GM08714 (cell line): ENCODE data around the gene LCN15.

Experiments
- H3K4me3 ChIP-seq: fragments of 200-500 bp; sonication (Bioruptor generic); 2 replicates; pipeline ENCODE4 v1.5.1; 2014; ENCODE audit warnings: mild to moderate bottlenecking, low read length, inconsistent platforms
- ZNF274 ChIP-seq: IDR thresholded peaks from 2 replicates; pipeline ENCODE4 v1.6.1; 2012; ENCODE audit warnings: mild to moderate bottlenecking, low read depth, low read length

Gene LCN15

GRCh38 chr9:136723362-136723976, 40.8 kb downstream of the LCN15 start:
- H3K4me3 ChIP-seq = no peak overlapping the region
- TF ChIP-seq ZNF274 = no peak

DNA sequence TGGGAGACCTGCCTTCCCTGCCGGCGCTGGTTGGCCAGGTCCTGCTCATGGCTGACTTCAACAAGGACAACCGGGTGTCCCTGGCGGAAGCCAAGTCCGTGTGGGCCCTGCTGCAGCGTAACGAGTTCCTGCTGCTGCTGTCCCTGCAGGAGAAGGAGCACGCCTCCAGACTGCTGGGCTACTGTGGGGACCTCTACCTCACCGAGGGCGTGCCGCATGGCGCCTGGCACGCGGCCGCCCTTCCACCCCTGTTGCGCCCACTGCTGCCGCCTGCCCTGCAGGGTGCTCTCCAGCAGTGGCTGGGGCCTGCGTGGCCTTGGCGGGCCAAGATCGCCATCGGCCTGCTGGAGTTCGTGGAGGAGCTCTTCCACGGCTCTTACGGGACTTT, 41.4 kb downstream of the LCN15 start:
- TF ChIP-seq ZNF274 = no peak
- H3K4me3 ChIP-seq = no peak overlapping the region

DNA sequence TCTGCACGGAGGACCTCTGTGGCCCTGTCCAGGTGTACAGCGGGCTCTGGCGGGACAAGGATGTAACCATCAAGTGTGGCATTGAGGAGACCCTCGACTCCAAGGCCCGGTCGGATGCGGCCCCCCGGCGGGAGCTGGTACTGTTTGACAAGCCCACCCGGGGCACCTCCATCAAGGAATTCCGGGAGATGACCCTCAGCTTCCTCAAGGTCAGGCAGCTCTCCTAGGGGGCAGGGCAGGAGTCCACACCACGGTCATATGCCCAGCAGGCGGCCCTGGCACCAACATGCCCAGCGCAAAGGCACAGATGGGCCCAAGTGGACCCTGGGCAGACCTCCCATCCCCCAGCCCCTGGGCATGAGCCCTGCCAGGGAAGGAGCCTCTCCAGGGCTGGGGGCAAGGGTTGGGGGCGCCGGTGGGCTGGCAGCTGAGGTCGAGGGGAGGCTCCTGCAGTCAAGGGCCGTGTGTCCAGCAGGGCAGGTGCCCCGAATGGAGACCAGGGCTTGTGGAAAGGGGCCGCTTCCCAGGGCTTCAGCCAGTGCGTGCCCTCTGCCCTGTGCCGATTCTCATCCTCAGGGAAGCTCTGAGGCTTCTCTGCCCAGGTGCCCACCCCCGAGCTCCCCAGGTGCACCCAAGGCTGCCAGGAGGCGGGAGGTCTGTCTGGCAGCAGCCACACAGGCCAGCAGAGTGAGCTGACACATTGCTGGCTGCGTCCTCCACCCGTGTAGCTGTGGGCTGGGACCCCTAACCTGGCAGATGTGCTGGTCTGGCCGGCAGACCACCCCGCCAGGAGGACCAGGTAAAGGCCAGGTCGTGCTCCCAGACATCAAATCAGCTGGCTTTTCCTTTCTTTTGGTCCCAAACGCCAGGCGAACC, 42.0 kb downstream of the LCN15 start:
- TF ChIP-seq ZNF274 = no peak
- H3K4me3 ChIP-seq = no peak overlapping the region

GRCh38 chr9:136721339-136722092, 42.8 kb downstream of the LCN15 start:
- no peak for TF ChIP-seq ZNF274
- H3K4me3 ChIP-seq = no peak overlapping the region

GRCh38 chr9:136720898-136721338, 43.4 kb downstream of the LCN15 start:
- H3K4me3 ChIP-seq = no peak overlapping the region
- TF ChIP-seq ZNF274 = no peak

DNA sequence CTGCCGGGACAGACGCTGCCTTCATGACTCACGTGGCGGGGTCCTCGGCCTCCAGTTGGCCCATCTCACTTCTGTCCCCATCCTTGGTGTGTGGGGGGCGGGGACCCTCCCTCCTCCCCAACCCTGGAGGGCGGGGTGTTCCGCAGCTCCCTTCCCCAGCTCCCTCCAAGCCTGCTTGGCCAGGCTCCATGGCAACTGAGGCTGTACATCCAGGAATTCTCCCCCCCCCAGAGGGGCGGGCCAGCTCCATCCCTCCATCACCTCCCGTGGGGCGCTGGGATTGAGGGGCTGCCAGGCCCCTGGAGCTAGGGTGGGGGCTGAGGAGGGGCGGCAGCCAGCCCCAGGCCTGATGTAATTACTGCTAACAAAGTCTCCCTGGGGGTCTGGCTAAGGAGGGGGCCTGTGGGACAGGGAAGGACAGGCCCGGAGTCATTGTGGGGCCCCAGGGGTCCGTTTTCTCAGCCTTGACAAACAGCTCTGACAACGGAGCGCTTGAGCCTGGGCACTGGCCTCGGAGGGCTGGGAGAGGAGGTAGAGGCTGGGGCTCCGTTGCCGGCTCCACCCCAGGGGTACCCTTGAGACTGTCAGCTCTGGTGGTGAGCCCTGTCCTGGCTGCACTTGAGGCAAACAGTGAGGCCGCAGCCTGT, 43.9 kb downstream of the LCN15 start:
- TF ChIP-seq ZNF274 = no peak
- H3K4me3 ChIP-seq = no peak overlapping the region

- H3K4me3 ChIP-seq = no peak overlapping the region
- no peak for TF ChIP-seq ZNF274
These were observed 45.0 kb downstream of the LCN15 start for GRCh38 chr9:136719195-136719880.

DNA sequence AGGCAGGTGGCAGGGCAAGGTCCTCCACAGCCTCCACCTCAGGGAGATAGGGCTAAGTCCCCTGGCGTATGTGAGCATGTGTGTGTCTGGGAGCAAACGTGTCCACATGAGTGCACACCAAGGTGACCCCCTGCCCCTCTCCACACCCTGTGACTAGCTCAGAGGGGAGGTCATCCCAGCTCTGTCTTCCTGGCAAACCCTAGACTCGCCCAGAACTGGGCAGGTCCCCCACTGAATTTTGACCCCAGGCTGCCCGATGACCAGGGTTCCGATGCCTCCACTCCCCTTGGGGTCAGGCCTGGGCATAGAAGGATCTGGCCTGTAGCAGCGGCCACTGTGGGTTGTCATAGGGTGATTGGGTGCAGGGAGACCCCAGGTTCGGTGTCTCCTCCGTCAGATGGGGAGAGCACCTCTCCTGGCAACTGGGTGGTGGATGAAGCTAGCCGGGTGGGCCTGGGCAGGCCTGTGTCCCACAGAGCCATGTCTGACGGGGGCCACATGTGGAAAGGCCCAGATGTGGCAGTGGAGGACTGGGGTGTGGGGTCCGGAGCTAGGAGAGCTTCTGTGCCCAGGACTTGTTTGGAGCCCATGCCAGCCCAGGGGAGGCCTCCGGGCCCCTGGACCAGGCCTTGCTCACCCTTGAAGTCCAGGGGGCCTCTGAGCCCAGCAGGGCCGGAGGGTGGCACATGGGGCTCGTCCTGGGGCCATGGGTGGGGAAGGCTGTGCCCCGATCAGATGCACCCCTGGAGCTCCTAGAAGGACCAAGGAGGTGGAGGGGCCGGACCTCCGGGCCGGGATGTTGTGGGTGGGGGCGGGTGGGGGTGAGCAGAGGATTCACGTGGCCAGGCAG, 45.7 kb downstream of the LCN15 start:
- no peak for TF ChIP-seq ZNF274
- H3K4me3 ChIP-seq = no peak overlapping the region

DNA sequence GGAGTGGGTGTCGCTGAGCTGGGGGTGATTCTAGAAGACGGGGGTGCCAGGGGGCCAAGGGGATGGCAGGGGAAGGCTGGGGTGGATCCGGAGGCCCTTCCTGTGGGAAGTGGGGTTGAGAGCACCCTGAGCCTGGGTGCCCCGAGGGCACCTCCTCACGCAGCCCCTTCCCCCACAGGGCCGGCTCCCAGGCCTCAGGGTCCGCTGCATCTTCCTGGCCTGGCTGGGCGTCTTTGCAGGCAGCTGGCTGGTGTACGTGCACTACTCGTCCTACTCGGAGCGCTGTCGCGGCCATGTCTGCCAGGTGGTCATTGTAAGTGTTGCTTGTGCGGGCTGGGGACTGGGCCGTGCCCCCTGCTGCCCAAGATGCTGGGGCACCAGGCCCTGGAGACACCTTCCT, 46.9 kb downstream of the LCN15 start:
- TF ChIP-seq ZNF274 = no peak
- no peak overlapping the region for H3K4me3 ChIP-seq

GRCh38 chr9:136714893-136715274, 49.4 kb downstream of the LCN15 start:
- H3K4me3 ChIP-seq = no peak overlapping the region
- no peak for TF ChIP-seq ZNF274

GRCh38 chr9:136714096-136714892, 50.0 kb downstream of the LCN15 start:
- no peak overlapping the region for H3K4me3 ChIP-seq

DNA sequence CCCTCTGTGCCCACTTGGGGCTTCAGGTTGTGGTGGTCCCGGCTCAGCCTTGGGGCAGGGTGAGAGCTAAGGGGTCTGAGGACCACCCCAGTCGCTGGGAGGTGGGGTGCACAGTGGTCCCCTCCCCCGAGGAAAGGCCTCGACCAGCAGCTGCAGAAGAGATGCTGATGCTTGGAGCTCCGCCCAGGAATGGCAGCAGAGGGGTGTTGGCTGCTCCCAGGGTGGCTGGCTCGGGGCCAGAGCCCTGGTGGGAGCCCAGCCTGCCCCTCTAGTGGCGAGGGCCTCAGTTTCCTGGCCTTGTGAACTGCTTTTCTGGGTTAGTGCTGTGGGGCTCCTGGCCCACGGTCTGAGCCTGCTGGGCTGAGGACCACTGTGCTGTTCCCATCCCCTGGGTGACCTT, 50.8 kb downstream of the LCN15 start:
- no peak for TF ChIP-seq ZNF274
- H3K4me3 ChIP-seq = no peak overlapping the region; the same call in 1 of the 2 replicates

More at GRCh38 chr9:136714096-136714892, 50.0 kb downstream of the LCN15 start:
- no peak for TF ChIP-seq ZNF274
